CD14-positive monocyte (primary cell): Measurements from ENCODE around the gene CAV2. TPM values are rescaled to one million over a fixed set of nuclear protein-coding genes. Genes with fewer than 3 reads are reported as not detected.

Experiments
- DNase-seq, 3 donors: peaks; one replicate each; pipeline ENCODE4 v3.0.0-alpha.2; 2011 to 2022
- H2AFZ ChIP-seq: 2 replicates; pipeline ENCODE4 v1.6.0; 2012; ENCODE audit warnings: mild to moderate bottlenecking, low read depth, low read length, inconsistent platforms; ENCODE audit not compliant: insufficient read depth, poor library complexity, severe bottlenecking
- H3K27ac ChIP-seq, 2 donors: 1 replicate in 1 of 2; 2 replicates in 1 of 2; pipeline ENCODE4 v1.5.1; 2012 to 2013; ENCODE audit warnings: low read length in 2 of 2, control low read depth in 1 of 2, inconsistent platforms in 1 of 2, low read depth in 1 of 2, mild to moderate bottlenecking in 1 of 2
- H3K27me3 ChIP-seq, 2 donors: one replicate each; pipeline versions ENCODE4 v1.6.0 to v1.6.1; 2011 to 2013; ENCODE audit warnings: low read length in 2 of 2; ENCODE audit not compliant: control insufficient read depth in 2 of 2, insufficient read depth in 2 of 2
- H3K36me3 ChIP-seq, 2 donors: replicated peaks in 1 of 2; 1 replicate in 1 of 2; 2 replicates in 1 of 2; pipeline versions ENCODE4 v1.5.1 to v1.6.1; 2012 to 2013; ENCODE audit warnings: low read length in 2 of 2, control low read depth in 1 of 2, inconsistent platforms in 1 of 2, mild to moderate bottlenecking in 1 of 2; ENCODE audit not compliant: insufficient read depth in 2 of 2, control insufficient read depth in 1 of 2
- H3K4me1 ChIP-seq, 2 donors: 1 replicate in 1 of 2; 2 replicates in 1 of 2; pipeline versions ENCODE4 v1.5.1 to v1.6.1; 2012 to 2013; ENCODE audit warnings: low read length in 2 of 2, control low read depth in 1 of 2, inconsistent platforms in 1 of 2, mild to moderate bottlenecking in 1 of 2, moderate library complexity in 1 of 2; ENCODE audit not compliant: insufficient read depth in 2 of 2, control insufficient read depth in 1 of 2
- H3K4me2 ChIP-seq: replicated peaks from 2 replicates; pipeline ENCODE3; 2012; ENCODE audit warnings: low read length, moderate library complexity, mild to moderate bottlenecking; ENCODE audit not compliant: poor library complexity, severe bottlenecking; ENCODE audit errors: extremely low read depth
- H3K4me3 ChIP-seq, 3 experiments: fragments of 200-600 bp in 1 of 3; sonication (generic) in 1 of 3; replicated peaks in 1 of 3; 1 replicate in 2 of 3; 2 replicates in 1 of 3; pipeline ENCODE4 v1.5.1; 2011 to 2013; ENCODE audit warnings: low read length in 3 of 3, mild to moderate bottlenecking in 3 of 3, control low read depth in 2 of 3, low read depth in 2 of 3, inconsistent platforms in 1 of 3, moderate library complexity in 1 of 3
- H3K79me2 ChIP-seq: 2 replicates; pipeline ENCODE4 v1.6.0; 2012; ENCODE audit warnings: mild to moderate bottlenecking, control low read depth, inconsistent platforms, low read length, moderate library complexity; ENCODE audit not compliant: insufficient read depth
- H3K9ac ChIP-seq: 2 replicates; pipeline ENCODE4 v1.6.0; 2017; ENCODE audit warnings: low read length, mild to moderate bottlenecking; ENCODE audit not compliant: insufficient read depth, poor library complexity, severe bottlenecking
- H3K9me3 ChIP-seq, 2 donors: replicated peaks in 1 of 2; 1 replicate in 1 of 2; 2 replicates in 1 of 2; pipeline versions ENCODE4 v1.5.1 to v1.6.1; 2012 to 2013; ENCODE audit warnings: low read length in 2 of 2, control low read depth in 1 of 2; ENCODE audit not compliant: control insufficient read depth in 1 of 2, insufficient read depth in 1 of 2
- H4K20me1 ChIP-seq: 2 replicates; pipeline ENCODE4 v1.6.0; 2012; ENCODE audit warnings: mild to moderate bottlenecking, low read length, control low read depth, moderate library complexity; ENCODE audit not compliant: insufficient read depth
- H3K27ac Mint-ChIP-seq, 7 donors: one replicate each; pipeline ENCODE4 v1.8.0; 2020; ENCODE audit warnings: mild to moderate bottlenecking in 7 of 7, mixed read lengths in 7 of 7, moderate library complexity in 6 of 7, inconsistent platforms in 2 of 7
- H3K27me3 Mint-ChIP-seq, 3 donors: one replicate each; pipeline ENCODE4 v1.8.0; 2021 to 2022; ENCODE audit warnings: low read depth in 3 of 3, mild to moderate bottlenecking in 3 of 3, mixed read lengths in 3 of 3, moderate library complexity in 3 of 3, inconsistent platforms in 1 of 3
- H3K36me3 Mint-ChIP-seq, 2 donors: one replicate each; pipeline ENCODE4 v1.8.0; 2020; ENCODE audit warnings: mixed read lengths in 2 of 2, inconsistent platforms in 1 of 2, mild to moderate bottlenecking in 1 of 2
- H3K4me1 Mint-ChIP-seq: one replicate; pipeline ENCODE4 v1.8.0; 2020; ENCODE audit warnings: mild to moderate bottlenecking, mixed read lengths
- H3K4me3 Mint-ChIP-seq, 2 donors: one replicate each; pipeline ENCODE4 v1.8.0; 2020; ENCODE audit warnings: mild to moderate bottlenecking in 2 of 2, mixed read lengths in 2 of 2, moderate library complexity in 1 of 2
- H3K9me3 Mint-ChIP-seq, 7 donors: one replicate each; pipeline ENCODE4 v1.8.0; 2020 to 2022; ENCODE audit warnings: mixed read lengths in 7 of 7, mild to moderate bottlenecking in 6 of 7, moderate library complexity in 6 of 7, inconsistent platforms in 2 of 7
- WGBS: methylation state at CpG from one replicate; pipeline ENCODE4 v1.1.5; 2013; ENCODE audit warnings: missing lambda C conversion rate; ENCODE audit not compliant: insufficient coverage; 5-methylcytosine and 5-hydroxymethylcytosine counted together
- intact Hi-C, 2 donors: fragments of 100-400 bp; cut with micrococcal nuclease; formaldehyde crosslinking; loops; one replicate each; pipeline versions ENCODE4 v1.15.0 to v1.15.1; 2023
- polyA plus RNA-seq, 3 donors: library from polyadenylated mRNA; depleted of rRNA in 1 of 3; unstranded in 2 of 3; stranded (reverse) in 1 of 3; fragments of 300-500 nt in 2 of 3; fragments of >200 nt in 1 of 3; fragmentation: Illumina TruSeq in 2 of 3; gene quantifications; 1 replicate in 2 of 3; 2 replicates in 1 of 3; pipeline ENCODE4 v1.2.3, GENCODE V29; 2012 to 2021
- TF ChIP-seq, protein P1 (sequence below): fragments of 200-600 bp; IDR thresholded peaks from one replicate; pipeline ENCODE4 v1.8.0; 2022; ENCODE audit warnings: antibody characterized with exemption, mild to moderate bottlenecking

Gene CAV2
- polyA plus RNA-seq, 3 donors: 0.19 TPM; not detected in 2

DNA sequence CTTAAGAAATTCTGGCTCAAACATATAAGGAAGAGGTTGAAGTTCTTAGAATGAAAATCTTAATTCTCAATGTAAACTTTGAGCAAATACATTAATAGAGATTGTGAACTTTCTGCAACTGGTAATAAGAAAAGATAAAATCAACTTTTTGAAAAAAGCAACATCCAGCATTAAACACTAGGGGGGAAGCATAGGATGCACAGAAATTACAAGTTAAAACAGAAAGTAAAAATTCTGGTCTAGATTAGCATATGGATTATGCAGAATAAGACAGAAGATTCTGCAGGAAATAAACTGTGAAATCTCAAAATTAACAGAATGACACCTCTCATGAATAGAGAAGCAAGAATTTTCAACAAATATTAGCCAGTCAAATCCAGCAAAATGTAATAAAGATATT lies 38.0 kb upstream of the CAV2 start:
- intact Hi-C loops: no loop called here
- Histone ChIP-seq H3K4me1 (no peaks in the 10 kb centered on the region), H3K79me2 (no peaks in the 10 kb centered on the region), H3K27ac (no peak overlapping the region), H3K36me3 (no peaks in the 10 kb centered on the region), H3K27me3 (no peaks in the 10 kb centered on the region), H3K9ac (no peak overlapping the region), H3K4me2 (no peak overlapping the region), H4K20me1 (no peaks in the 10 kb centered on the region), H3K4me3 (no peak overlapping the region), H2AFZ (no peak overlapping the region), H3K9me3 (no peaks in the 10 kb centered on the region)
- TF ChIP-seq, protein P1, sequence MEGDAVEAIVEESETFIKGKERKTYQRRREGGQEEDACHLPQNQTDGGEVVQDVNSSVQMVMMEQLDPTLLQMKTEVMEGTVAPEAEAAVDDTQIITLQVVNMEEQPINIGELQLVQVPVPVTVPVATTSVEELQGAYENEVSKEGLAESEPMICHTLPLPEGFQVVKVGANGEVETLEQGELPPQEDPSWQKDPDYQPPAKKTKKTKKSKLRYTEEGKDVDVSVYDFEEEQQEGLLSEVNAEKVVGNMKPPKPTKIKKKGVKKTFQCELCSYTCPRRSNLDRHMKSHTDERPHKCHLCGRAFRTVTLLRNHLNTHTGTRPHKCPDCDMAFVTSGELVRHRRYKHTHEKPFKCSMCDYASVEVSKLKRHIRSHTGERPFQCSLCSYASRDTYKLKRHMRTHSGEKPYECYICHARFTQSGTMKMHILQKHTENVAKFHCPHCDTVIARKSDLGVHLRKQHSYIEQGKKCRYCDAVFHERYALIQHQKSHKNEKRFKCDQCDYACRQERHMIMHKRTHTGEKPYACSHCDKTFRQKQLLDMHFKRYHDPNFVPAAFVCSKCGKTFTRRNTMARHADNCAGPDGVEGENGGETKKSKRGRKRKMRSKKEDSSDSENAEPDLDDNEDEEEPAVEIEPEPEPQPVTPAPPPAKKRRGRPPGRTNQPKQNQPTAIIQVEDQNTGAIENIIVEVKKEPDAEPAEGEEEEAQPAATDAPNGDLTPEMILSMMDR: no peak
- Mint-ChIP-seq H3K27ac (no peak overlapping the region), H3K4me1 (no peaks in the 10 kb centered on the region), H3K27me3 (peaks cover 0 to 3% (median 0%) of the 10 kb centered on the region in 3 donors), H3K9me3 (peaks cover 0 to 1% (median 0%) of the 10 kb centered on the region in 7 donors), H3K36me3 (no peaks in the 10 kb centered on the region), H3K4me3 (no peak overlapping the region)
- DNase-seq: no peak

DNA sequence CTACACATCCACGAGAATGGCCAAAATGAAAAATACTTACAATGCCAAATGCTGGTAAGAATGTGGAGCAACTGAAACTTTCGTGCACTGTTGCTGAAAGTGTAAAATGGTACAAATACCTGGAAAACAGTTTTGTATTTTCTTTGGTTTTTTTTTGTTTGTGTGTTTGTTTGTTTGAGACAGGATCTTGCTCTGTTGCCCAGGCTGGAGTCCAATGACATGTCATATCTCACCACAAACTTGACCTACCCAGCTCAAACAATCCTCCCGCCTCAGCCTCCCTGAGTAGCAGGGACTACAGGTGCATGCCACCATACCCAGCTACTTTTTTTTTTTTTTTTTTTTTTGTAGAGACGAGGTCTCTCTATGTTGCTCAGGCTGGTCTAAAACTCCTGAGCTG lies 35.6 kb upstream of the CAV2 start:
- DNase-seq: no peak
- no peak overlapping the region for H3K4me3 Mint-ChIP-seq
- H3K9me3 ChIP-seq: no peaks in the 10 kb centered on the region
- no peaks in the 10 kb centered on the region for H3K27me3 ChIP-seq
- H3K4me3 ChIP-seq: no peak overlapping the region
- no peaks in the 10 kb centered on the region for H3K4me1 ChIP-seq
- no peak overlapping the region for H3K4me2 ChIP-seq
- H3K27ac Mint-ChIP-seq: no peak overlapping the region
- H3K79me2 ChIP-seq: no peaks in the 10 kb centered on the region
- H3K36me3 Mint-ChIP-seq: no peaks in the 10 kb centered on the region
- no peaks in the 10 kb centered on the region for H3K4me1 Mint-ChIP-seq
- H3K9ac ChIP-seq: no peak overlapping the region
- no peaks in the 10 kb centered on the region for H4K20me1 ChIP-seq
- 100% methylated on average over 1 of the region's 4 CpGs for WGBS
- H3K27ac ChIP-seq: no peak overlapping the region
- intact Hi-C loops: no loop called here
- H3K9me3 Mint-ChIP-seq: peaks cover 0 to 3% (median 0%) of the 10 kb centered on the region in 7 donors
- peaks cover 0 to 3% (median 2%) of the 10 kb centered on the region in 3 donors for H3K27me3 Mint-ChIP-seq
- H3K36me3 ChIP-seq: no peaks in the 10 kb centered on the region
- H2AFZ ChIP-seq: no peak overlapping the region
- TF ChIP-seq, protein P1: no peak
